Kasumi-1 (cell line): ENCODE data around the gene EPB41L2.
"Not testable (repeated sequence)": the region's sequence is repeated elsewhere in the genome, so short reads cannot be mapped to it uniquely, and the experiment has no call there.

Source experiments
- DNase-seq, 2 experiments: peaks; one replicate each; lab custom pipeline; 2025; lab: John Stamatoyannopoulos, UW

The EPB41L2 gene

DNA sequence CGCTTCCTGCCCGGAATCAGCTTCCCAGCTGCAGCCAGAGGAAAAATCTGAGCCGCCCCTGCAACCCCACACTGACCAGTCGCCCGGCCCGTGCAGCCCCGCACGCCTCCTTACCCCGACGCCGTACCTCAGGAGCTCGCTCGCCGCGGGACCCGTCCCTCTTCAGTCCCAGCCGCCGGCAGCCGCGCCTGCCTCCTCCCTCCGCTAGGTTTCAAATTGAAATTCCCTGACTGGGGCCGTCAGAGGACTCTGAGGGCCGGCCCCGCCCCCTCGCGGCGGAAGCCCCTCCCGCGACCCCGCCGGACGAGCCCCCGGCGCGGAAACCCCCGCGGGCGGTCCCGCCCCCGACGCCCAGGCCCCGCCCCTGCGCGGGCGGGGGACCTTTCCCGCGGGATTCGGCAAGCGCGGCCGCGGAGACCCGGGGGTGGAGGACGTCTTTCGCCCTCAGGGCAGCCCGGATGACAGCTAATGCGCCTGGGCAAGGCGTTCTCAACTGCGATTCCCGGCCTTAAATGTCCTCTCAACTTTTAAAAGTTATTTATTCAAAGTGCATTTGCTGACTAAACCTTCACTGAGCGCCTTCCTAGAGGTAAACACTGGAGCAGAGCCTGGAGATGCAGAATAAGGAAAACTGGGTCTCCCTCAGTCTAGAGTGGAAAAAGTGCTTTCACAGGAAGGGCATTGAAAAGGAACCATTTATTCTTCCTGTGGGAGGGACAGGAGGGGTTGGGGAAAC is at the start of gene EPB41L2:
EPB41L2 (minus strand) TSS at position 218 of the 736 bp plus-strand sequence. CDS start 106,760 bp downstream, outside the sequence.
- DNase-seq, result peak; percentile 84 to 90

DNA sequence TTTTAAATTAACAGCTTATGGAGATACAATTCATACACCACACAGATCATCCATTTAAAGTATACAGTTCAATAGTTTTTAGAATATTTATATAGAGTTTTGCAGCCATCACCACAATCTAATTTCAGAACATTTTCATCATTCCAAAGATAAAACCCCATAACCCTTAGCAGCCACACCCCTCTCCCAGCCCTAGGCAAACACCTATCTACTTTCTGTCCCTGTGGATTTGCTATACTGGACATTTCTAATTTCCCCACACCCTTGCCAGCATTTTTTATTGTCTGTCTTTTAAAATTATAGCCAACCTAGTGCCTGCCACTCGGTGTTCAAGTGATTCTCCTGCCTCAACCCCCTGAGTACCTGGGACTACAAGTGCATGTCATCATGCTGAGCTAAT is 49.2 kb upstream of the EPB41L2 start:
- no peak for DNase-seq

DNA sequence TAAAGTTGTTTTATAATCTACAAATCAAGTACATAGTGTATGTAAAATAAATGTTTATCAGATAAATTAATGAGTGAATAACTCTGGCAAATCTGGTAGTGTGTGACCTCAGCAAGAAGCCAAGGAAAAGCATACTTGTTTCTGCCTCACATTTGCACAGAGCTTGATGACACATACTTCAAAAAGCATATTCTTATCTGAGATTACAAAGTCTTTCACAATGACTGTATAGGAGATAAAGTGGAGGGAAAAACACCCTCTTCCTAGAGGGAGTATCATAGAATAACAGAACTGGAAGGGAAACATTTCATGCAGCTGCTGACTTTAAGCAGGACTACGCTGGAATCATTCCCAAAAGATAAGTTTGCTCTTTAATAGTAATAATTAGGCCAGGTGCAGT is 44.1 kb upstream of the EPB41L2 start:
- DNase-seq, result no peak

DNA sequence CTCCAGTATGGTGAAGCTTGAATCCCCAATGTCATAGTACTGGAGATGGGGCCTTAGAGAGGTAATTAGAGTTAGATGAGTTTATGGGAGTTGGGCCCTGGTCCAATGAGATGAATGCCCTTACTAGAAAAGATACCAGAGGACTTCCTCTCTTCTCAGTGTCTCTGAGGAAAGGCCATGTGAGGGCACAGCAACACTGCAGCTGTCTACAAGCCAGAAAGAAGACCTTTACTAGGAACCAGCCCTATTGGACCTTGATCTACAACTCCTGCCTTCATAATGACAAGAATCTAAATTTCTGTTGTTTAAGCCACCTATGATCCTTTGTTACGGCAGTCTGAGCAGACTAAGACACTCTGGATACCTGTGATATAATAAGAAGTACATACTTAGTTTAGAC is 40.9 kb upstream of the EPB41L2 start:
- no peak for DNase-seq

DNA sequence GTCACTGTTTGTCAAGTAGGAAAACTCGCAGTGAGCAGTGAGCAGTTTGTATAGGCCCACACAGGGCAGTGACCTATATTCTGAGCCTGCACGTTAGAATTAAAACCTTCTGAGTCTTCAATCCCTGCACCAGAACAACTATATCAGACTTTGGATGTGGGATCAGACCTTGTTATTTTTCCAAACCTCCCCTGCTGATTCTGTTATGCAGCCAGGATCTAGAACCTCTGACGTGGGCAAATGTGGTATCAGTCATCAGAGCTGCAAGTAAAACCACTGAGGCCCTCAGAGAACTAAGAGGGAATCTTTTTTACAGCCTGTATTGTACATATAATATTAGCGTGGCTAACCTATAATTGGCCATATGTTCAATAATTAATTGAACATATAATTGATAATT is 40.3 kb upstream of the EPB41L2 start:
- no peak for DNase-seq

DNA sequence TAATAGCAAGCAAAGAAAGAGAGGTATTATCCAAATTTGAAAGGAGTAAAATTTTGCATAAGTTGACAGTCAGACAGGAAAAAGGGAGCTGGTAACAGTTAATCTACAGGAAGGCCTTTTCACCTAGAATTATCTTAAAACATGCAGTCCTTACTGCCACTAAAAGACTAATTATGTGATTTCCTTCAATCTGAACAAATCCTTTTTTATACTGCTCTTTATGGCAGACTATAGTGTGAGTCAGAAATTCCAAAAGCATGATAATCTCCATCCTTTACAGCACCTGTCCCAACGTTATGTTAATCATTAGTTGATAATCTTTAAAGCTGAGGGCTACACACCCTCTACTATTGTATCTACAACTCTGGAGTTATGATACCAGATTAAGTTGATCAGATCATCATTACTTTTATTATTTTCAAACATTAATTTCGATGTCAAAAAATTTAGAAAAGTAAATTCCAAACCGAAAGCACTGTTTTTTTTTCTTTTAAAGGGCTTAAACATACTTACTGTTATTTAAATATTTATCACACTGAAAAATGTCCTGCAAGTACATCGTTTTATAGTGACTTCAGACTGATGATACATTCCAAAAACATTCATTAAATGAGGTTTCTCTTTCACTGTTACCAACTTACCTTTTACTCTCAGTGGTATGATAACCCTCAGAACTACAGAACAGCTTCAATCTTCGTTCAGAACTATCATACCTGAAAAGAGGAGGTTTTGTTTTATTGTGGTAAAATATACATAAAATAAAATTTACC is 39.1 kb upstream of the EPB41L2 start:
- DNase-seq, result no peak

DNA sequence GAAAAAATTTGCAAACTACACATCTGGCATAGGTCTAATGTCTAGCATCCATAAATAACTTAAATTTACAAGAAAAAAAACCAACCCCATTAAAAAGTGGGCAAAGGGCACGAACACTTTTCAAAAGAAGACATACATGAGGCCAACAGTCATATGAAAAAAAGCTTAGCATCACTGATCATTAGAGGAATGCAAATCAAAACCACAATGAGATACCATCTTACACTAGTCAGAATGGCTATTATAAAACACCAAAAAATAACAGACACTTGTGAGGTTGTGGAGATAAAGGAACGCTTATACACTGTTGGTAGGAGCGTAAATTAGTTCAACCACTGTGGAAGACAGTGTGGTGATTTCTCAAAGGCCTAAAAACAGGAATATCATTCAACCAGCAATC is 33.7 kb upstream of the EPB41L2 start:
- DNase-seq, result no peak

DNA sequence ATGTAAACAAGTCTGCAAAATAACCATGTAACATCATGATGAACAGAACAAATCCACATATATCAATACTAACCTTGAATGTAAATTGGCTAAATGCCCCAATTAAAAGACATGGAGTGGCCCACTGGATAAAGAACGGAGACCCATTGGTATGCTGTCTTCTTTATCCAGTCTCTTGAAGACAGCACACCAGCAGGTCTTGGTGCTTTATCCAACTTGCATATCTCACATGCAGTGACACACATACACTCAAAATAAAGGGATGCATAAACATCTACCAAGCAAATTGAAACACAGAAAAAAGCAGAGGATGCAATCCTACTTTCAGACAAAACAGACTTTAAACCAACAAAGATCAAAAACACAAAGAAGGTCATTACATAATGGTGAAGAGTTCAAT is 30.3 kb upstream of the EPB41L2 start:
- no peak for DNase-seq

DNA sequence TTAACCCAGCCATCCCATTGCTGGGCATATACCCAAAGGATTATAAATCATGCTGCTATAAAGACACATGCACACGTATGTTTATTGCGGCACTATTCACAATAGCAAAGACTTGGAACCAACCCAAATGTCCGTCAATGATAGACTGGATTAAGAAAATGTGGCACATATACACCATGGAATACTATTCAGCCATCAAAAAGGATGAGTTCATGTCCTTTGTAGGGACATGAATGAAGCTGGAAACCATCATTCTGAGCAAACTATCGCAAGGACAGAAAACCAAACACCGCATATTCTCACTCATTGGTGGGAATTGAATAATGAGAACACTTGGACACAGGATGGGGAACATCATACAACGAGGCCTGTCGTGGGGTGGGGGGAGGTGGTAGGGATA is 28.9 kb upstream of the EPB41L2 start:
- not testable (repeated sequence) for DNase-seq

DNA sequence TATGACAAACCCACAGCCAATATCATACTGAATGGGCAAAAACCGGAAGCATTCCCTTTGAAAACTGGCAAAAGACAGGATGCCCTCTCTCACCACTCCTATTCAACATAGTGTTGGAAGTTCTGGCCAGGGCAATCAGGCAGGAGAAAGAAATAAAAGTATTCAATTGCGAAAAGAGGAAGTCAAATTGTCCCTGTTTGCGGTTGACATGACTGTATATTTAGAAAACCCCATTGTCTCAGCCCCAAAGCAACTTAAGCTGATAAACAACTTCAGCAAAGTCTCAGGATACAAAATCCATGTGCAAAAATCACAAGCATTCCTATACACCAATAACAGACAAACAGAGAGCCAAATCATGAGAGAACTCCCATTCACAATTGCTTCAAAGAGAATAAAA is 27.3 kb upstream of the EPB41L2 start:
- DNase-seq, result peak; percentile 15 to 52

DNA sequence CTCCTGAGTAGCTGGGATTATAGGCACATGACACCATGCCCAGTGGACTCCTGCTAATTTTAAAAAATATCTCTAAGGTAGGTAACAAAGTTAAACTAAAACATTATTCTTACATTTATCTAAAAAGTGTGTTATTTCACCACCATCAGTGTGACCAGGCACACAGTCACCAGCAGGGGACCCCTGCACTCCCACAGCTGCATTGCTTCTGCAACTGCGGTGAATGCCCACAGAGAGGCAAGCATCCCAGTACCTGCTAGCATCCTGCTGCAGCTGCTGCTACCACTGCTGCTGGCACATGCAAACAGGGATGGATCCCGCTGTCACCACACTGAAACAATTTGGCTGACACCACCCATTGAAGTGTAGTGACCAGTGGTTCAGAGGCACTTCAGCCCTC is 21.9 kb upstream of the EPB41L2 start:
- no peak for DNase-seq

DNA sequence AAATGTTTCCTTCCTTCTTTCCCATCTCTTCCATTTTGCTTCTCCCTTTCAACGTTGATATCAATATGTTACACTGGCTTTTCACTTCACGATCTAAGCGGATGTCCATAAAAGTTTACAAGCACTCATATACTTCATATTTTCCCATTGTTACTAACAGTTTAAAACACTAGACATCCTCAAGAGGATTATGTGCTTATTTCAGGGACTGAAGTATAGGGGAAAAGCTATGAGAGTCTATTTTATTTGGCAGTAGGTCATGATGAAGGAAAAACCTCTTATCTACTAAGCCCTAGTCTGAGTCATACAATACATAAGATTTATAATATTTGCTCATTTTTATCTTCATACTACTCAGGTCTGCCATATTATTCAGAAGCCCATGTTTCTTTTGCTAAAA is 20.6 kb upstream of the EPB41L2 start:
- DNase-seq, result no peak

DNA sequence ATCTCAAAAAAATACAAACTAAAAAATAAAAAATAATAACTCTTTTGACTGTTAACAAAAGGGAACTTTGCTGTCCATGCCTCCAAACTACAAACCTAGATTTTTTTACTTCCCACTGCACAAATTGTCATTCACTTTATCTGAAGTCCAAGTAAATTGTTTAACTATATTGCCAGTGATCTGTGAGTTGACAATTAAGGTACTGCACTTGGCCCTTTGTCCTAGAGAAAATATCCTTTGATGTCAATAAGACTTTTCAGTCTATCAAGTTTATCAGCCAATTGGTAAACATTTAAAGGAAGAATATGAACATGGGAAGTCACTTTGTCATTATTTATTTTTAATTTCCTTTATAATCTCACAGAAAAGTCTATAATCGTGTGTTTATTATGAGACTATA is 19.3 kb upstream of the EPB41L2 start:
- DNase-seq, result no peak

DNA sequence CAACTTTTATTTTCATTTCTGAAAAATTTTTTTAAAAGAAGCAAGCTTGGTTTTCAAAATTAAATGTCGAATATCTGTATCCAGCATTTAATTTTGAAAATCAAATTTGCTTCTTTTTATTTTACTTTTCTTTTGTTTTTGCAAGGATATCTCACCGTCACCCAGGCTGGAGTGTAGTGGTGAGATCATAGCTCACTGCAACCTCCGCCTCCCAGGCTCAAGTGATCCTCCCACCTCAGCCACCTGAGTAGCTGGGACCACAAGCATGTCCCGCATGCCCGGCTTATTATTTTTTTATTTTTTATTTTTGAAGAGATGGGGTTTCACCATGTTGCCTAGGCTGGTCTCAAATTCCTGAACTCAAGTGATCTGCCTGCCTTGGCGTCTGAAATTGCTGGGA is 17.0 kb upstream of the EPB41L2 start:
- DNase-seq, result no peak

DNA sequence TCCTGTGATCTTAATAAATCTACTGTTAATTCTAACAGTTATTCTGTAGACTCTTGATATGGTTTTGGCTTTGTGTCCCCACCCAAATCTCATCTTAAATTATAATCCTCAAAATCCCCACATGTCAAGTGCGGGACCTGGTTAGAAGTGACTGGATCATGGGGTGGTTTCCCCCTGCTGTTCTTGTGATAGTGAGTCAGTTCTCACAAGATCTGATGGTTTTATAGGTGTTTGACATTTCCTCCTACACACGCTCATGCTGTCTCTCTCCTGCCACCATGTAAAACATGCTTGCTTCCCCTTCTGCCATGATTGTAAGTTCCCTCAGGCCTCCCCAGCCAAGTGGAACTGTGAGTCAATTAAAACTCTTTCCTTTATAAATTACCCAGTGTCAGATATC is 10.5 kb upstream of the EPB41L2 start:
- no peak for DNase-seq

DNA sequence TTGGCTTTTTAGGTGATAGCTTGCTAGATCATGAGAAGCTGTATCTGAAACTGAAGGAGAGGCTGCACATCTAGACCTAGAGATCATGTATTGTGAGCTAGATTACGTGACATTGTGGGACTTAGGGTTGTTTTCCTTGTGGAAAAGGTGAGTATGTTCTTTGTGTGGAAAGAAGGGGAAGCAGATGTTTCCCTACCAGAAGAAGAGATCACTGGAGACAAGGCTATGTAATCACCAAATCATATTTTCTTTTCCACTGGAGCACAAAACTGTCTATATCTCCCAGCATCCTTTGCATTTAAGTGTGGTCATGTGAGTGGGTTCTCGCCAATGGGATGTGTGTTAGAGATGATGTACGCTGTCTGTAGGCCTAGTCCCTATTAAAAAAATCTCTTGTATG is 7.0 kb upstream of the EPB41L2 start:
- no peak for DNase-seq

DNA sequence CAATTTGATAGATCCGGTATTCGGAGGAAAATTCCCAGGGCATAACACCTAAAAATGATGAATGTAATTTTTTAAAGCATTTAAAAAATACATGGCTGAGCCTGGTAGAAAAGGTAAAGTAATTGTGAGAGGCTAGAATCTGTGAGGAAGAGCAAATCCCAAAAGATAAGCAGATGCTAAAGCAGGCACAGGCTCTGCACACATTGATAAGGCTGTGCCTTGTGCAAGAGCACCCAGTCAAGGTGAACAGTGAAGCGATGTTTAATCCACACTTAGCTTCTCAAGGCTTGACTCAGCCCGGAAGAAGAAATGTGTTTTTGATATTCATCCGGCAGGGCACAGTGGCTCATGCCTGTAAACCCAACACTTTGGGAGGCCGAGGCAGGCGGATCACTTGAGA is 5.1 kb upstream of the EPB41L2 start:
- DNase-seq, result no peak

DNA sequence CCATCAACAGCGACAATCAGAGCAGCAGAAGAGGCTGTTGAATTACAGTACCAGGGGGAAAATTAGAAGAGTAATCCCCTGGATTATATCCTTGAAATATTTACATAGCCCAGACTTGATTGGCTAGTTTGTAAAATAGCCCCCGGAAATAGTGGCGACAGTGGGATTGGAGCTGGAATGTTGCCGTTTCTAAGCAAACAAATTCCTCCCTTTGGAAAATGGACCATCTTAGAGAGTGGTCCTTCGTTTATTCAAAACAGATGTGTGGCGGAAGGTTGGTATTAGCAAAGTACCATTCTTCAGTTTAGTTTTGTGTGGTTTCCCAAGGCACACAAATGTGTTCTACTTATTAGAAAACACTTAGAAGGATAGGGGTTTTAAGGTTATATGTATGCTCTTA is 4.5 kb upstream of the EPB41L2 start:
- DNase-seq, result no peak

DNA sequence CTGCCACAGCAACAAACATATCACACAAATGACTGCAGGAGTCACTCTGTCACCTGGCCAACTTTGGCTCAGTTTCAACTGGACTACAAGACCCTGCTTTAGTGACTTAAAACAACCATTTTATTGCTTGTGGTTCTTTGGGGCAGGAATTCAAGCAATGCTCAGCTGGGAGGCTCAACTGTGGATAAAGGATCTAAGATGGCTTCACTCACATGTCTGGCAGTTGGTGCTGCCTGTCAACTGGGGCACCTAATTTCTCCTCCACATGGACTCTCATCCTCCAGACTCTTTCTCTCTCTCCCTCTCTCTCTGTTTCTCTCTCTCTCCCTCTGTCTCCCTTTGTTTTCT is 2.8 kb upstream of the EPB41L2 start:
- no peak for DNase-seq

DNA sequence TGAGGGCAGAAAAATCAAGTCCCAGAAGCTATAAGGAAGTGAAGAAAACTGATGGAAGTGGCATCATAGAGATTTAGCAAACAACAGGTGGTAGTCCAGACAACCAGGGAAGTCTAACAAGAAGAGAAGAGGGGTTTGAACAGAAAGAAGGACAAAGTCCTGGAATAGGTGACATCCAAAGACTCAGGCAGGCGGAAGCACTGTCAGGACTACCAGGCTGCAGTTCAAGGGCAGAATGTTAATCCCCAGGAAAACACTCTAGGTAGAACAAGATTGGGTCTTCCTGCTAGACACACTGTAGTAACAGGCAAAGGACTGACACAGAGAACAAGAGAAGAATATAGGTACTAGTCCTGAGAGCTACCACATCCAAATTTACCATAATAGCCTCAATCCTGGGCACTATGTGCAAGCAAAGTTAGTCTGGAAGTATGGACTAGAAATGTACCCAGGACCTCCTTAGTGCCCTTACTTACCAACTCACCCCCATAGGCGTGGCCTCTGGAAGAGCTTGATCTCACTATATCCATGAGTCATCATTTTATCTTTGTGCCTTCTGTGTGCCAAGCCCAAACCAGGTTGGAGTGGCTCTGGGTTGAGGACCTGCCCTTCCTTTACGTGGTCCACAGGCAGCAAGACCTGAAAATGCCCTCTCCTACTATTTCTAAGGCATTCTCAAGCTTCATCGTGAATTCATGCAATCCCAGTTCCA is 2.2 kb upstream of the EPB41L2 start:
- no peak for DNase-seq

DNA sequence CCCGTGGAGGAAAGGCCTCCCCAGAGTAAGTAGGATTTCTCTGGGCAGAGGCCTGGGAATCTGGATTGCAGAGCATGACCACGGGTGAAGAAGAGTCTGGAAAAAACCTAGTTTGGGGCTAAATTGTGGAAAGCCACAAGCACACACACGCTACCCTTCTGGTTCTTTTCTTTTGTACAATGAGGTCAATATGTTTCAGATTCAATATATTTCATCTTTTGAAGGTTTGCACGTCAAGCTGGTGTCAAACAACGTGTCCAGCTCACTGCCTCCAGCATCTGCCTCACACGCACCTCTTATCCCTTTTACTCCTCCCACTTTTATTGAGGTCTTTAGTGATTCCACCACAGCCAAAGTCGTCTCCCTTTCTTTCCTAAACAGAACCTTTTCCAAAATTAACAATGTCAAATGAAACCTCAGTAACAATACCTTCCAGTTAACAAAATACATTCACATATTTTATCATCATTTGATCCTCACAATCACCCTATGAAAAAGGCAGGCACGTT is 773 bp upstream of the EPB41L2 start:
- no peak for DNase-seq

DNA sequence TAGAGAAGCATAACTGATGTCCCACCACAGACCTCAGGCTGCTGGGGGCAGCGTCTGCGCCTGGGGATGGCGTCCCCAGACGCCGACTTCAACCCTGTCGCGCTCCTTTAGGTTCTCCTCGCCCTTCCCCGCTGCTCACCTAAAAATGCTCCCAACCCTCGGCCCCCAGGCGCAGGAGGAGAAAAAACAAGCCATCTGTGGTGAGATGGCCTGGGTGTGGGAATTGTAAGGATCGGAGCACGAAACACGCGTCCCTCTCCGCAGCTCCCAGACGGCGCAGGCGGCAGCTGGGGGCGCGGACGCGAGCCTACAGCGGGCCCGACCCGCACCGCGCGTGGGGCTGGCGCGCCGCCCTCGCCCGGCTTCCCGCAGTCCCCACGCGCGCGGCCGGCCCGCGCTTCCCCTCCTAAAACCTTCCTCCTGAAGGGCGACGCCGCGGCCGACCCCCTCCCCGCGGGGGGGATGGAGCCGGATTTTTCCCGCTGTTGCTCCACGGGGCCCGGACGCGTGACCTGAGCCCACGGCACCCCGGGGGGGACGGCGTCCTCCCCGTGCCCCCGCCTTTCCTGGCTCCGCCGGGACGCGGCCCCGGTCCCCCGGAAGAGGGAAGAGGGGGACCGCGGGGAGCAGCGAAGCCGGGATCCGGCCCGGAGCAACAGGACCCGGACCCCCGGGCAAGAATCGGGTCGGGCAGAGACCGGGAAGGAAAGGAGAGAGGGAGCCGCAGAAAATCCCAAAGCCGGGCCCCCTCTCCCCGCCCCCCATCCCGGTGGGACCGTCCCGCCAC is 611 bp downstream of the EPB41L2 start:
- DNase-seq, result peak; percentile 20 to 33
